Activated gamma-delta T cell treated with Interleukin-2 at 50 U/mL for 16 hours (primary cell): ENCODE results near the gene TTLL11.

Experiments
- DNase-seq: peaks from one replicate; pipeline ENCODE4 v3.0.0-alpha.2; 2020

The TTLL11 gene

DNA sequence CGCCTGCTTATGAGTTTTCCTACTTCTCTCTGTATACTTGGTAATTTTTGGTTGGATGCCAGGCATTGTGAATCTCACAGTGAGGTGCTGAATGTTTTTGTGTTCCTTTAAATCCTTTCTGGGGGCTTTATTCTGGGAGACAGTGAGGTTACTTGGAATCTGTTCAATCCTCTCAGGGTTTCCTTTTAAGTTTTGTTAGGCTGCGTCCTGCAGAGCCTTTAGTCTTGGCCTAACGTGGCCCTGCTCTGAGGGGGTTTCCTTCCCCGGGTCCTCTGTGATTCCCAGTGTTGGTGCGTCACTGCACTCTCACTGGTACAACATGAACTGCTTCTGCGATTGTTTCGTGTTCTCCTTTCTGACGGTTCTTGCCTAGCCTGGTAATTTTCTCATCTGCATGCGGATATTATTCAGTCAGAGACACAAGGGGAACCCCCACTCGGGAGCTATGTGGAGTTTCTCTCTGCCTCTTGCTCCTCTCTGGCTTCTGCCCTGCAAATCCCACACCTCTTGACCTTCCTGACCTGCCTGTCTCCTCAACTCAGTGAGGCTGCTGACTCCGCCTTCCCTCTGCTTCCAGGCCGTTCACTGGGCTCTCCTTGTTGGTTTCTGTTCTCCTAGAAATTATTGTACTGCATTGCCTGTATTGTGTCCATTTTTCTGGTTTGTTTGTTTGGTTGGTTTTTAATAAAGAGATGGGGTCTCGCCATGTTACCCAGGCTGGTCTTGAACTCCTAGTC, 313.6 kb downstream of the TTLL11 start:
- no peak for DNase-seq

DNA sequence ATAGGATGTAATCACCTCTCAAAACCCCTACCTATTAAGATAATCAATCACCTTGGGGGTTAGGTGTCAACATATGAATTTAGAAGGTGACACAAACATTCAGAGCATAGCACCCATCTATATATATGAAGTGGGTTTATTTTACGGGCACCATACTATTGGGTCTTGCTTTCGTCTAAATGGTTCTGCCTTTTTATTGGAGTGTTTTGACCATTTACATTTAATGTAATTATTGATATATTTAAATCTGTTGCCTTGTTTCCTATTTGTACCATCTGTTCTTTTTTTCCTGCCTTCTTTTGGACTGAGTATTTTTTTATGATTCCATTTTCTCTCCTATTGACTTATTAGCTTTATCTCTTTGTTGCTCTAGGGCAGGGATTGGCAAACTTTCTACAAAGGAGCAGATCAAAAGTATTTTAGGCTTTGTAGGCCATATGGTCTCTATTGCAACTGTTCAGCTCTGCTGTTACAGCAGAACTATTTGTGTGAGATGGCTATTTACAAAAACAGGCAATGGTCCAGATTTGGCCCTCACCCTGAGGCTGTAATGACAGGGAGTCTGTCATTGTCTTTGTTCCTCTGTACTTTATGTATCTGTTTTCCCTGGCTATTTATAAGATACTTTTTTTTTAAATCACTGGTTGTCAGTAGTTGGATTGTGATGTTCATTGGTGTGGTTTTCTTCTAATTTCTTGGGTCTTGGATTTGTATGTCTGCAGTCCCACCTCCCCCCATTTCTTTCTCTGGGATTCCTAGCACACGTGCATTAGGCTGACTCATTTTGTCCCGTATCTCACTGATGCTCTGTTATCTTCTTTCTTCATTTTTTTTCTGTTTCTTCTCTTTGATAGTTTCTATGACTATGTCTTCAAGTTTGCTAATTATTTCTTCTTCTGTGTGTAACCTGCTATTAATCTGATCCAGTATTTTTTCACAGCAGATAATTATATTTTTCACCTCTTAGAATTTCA, 314.6 kb downstream of the TTLL11 start:
- DNase-seq = no peak

DNA sequence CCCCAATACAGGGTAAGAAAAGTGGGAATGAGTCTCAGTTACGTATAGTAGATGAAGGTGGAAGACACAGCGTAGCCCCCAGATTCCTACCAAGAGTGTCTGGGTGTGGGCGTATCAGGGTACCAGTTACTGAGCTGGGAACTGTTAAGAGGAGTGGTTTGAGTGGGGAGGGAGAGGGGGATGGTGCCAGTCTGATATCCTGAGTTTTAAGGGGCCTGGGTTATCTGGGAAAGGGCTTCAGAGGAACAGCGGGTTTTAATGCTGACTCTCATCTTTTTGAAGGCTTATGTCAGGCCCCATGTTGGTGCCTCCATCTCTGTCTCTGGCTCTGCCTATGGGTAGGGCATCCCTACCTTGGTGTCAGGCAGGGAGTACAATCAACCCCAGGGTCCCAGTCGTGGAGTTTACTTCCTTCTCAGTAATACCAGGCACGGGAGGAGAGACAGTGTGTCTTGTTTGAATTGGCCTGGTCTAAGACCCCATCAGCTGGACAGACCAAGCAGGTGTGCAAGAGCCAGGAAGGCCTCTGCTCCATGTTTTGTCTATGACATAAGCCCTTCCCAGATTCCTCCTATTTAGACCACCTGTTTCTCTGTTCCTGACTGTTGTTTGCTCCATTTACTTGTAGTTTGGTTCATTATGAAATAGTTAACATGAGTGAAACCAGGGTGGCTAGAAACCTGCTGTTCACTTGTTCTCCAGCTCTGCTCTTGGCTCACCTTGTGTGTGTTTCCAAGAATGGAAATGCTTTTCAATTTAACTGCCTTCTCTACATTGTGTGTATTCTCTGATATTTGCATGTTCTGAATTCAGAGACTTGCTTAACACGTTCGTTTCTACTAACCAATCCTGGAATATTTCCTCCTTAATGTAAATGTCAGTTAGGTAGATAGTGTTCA, 316.1 kb downstream of the TTLL11 start:
- DNase-seq = no peak

DNA sequence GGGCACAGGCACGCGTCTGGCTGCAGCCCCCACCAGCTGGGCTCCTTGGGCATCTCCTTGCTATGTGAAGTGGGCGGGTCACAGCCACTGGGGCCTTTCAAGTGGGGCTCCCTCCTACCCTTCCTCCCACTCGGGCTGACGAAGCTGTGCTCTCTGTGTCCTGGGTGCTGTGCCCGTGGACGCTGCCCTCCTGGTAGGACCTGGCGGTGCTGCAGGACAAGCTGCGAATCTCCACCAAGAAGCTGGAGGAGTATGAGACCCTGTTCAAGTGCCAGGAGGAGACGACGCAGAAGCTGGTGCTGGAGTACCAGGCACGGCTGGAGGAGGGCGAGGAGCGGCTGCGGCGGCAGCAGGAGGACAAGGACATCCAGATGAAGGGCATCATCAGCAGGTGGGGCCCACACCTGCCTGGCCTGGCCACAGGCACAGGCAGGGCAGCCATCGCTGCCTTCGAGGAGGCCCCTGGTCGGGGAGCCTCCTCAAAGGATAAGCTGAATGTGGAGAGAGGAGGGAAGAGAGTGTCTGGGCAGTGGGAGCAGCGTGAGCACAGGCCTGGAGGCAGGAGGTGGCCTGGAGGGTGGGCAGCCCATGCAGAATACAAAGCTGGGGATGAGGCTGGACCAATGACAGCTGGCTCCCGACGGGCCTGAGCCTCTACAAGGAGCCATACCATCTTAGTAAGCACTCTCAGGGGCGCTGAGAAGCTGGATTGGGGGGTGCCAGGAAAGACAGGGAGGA, 316.9 kb downstream of the TTLL11 start:
- no peak for DNase-seq

DNA sequence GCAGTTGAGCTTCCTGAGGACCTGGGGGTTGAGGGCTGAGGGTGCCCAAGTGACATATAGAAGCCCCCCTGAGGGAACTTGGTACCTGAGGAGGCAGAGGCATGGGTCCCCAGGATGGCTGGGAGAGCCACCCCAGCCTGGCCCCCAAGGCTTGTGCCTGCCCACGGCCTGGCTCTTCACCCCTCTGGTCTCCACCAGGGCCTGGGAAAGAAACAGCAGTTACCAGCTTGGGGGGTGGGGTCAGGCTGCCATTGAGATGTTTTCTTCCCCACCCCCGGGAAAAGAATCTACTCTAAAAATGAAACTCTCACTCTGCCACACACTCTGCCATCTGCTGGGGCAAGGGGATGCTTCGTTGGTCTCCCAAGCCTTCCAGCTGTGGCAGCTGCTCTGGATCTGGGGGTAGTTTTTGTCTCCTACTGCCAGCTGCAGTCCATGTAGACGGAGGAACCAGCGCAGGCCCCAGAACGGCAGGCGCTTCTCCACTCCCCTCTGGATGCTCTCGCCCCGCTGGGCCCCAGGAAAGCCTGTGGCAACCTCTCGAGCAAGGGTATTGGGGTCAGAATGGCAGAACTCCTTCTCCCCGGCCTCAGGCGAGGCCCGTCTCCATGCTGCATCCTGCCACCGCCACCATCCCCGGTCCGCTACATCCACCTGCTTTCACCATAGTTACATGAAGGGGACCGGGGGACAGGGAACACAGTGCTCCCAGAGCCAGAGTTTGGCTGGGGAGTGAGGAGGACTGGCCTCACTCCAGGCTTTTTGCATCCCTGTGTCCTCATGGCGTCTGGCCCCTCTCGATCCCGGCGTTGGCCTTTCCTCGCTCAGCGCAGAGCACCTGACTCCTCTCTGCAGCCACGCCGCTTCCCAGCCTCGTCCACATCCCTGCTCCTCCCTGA, 318.1 kb downstream of the TTLL11 start:
- DNase-seq = no peak

DNA sequence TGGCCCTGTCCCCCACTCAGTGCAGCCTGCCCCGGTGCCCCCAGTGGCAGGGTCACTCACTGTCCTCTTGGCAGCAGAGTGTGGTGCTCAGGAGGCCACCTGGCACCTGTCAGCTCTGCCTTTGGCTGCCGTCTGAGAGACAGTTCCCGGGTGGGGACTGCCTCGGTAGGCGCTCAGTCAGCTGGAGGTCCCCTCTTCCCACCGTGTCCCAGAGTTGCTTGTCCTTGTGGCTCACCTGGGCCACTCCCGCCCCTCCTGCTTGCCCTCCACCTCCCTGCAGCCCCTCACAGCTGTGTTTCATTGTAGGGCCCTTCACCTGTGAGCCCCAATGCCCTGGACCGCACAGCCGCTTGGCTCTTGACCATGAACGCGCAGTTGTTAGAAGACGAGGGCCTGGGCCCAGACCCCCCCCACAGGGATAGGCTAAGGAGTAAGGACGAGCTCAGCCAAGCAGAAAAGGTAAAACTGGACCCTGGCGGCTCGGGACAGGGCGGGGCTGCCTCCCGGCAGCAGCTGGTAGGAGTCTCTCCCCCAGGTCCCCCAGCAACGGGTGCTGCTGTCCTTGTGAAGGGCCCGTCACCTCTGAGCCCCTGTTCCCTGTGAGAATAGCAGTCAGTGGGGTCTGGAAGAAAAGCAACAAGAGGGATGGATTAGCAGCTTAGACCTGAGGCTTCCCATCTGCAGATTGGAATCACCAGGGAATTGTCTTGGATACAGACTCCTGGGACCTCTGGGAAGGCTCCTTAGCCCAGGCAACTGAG, 319.0 kb downstream of the TTLL11 start:
- DNase-seq = no peak

DNA sequence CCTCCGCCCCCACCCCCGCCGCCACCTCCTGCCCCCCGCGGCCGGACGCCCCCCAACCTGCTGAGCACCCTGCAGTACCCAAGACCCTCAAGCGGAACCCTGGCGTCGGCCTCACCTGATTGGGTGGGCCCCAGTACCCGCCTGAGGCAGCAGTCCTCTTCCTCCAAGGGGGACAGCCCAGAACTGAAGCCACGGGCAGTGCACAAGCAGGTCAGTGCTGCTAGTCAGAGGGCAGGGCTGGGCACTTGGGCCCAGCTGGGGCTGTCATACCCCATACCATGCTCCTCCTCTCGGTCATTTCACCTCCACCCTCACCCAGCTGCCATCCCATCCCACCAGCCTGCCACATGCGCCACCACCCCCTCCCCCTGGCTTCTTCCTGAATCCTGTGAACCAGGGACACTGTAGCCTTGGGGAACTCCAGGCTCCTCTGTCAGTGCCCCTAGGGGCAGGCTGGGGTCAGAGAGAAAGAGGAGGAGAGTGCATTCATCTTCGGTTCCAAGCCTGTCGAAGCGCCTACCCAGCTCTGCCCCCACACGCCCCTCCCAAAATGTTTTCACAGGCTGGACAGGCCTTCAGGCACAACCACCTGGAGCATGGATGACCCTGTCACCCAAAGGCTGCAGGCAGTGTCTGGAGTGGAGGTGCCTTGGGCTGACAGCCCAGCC, 319.7 kb downstream of the TTLL11 start:
- DNase-seq = no peak

DNA sequence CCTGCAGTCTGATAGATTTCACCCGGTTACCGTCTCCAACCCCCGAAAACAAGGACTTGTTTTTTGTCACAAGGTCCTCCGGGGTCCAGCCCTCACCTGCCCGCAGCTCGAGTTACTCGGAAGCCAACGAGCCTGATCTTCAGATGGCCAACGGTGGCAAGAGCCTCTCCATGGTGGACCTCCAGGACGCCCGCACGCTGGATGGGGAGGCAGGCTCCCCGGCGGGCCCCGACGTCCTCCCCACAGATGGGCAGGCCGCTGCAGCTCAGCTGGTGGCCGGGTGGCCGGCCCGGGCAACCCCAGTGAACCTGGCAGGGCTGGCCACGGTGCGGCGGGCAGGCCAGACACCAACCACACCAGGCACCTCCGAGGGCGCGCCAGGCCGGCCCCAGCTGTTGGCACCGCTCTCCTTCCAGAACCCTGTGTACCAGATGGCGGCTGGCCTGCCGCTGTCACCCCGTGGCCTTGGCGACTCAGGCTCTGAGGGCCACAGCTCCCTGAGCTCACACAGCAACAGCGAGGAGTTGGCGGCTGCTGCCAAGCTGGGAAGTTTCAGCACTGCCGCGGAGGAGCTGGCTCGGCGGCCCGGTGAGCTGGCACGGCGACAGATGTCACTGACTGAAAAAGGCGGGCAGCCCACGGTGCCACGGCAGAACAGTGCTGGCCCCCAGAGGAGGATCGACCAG, 320.4 kb downstream of the TTLL11 start:
- DNase-seq = no peak
